K562 (cell line): ENCODE results near the gene CRYBB1. TPM values are rescaled to one million over a fixed set of nuclear protein-coding genes. Genes with fewer than 3 reads are reported as not detected.

Experiments
- BRCA1 ChIP-seq, 2 experiments: fragments of 450-650 bp in 1 of 2; sonication (generic) in 1 of 2; formaldehyde crosslinking in 1 of 2; IDR thresholded peaks; 2 replicates each; pipeline versions ENCODE4 v1.5.0 to v1.6.1; 2017 to 2020; ENCODE audit warnings: mild to moderate bottlenecking in 1 of 2, missing genetic modification reagents in 1 of 2
- KLF10 ChIP-seq: fragments of 250-450 bp; sonication (Bioruptor Pico); IDR thresholded peaks from 2 replicates; pipeline ENCODE4 v1.6.1; 2021; ENCODE audit warnings: matching md5 sums
- NFXL1 ChIP-seq: fragments of 450-650 bp; formaldehyde crosslinking; IDR thresholded peaks from 2 replicates; pipeline ENCODE4 v1.4.0; 2021; ENCODE audit warnings: mild to moderate bottlenecking
- TBL1XR1 ChIP-seq, 2 experiments: IDR thresholded peaks; 2 replicates each; pipeline ENCODE4 v1.6.1; 2012; ENCODE audit warnings: improper control_type of control experiment in 2 of 2, low read length in 2 of 2, mild to moderate bottlenecking in 1 of 2
- ZBTB43 ChIP-seq: sonication (generic); formaldehyde crosslinking; IDR thresholded peaks from 2 replicates; pipeline ENCODE4 v1.8.0; 2023; ENCODE audit warnings: mild to moderate bottlenecking, missing genetic modification reagents
- ZNF507 ChIP-seq: conservative IDR thresholded peaks from 2 replicates; pipeline ENCODE4 v1.6.1; 2017; ENCODE audit warnings: missing genetic modification characterization, missing compliant biosample characterization
- ZNF561 ChIP-seq: fragments of 450-650 bp; formaldehyde crosslinking; conservative IDR thresholded peaks from 2 replicates; pipeline ENCODE4 v1.4.0; 2020; ENCODE audit warnings: mild to moderate bottlenecking, moderate library complexity
- ZNF79 ChIP-seq: fragments of 250-450 bp; sonication (Bioruptor Pico); IDR thresholded peaks from 2 replicates; pipeline ENCODE4 v1.4.0; 2020; ENCODE audit warnings: low read depth, mild to moderate bottlenecking, moderate library complexity
- polyA plus RNA-seq, 8 experiments: library from polyadenylated mRNA; depleted of rRNA in 4 of 8; stranded (reverse) in 5 of 8; unstranded in 3 of 8; fragments of >200 nt; fragmentation: Nextera tagmentation in 2 of 8; fragmentation: Illumina TruSeq in 1 of 8; extraction: Ambion mirVana in 2 of 8; extraction: Trizol in 1 of 8; gene quantifications; 2 replicates each; pipeline versions ENCODE4 v1.2.1 to v1.2.3, GENCODE V29; 2011 to 2014; ENCODE audit warnings: inconsistent platforms in 1 of 8, missing spikeins in 1 of 8
- total RNA-seq, 7 experiments: library from RNA; depleted of rRNA in 6 of 7; stranded (reverse); fragments of >200 nt in 6 of 7; fragmentation: Illumina TruSeq in 2 of 7; extraction: Trizol in 2 of 7; gene quantifications; 2 replicates each; pipeline versions ENCODE4 v1.2.1 to v1.2.3, GENCODE V29; 2011 to 2021; ENCODE audit warnings: low replicate concordance in 1 of 7
- TF ChIP-seq, protein P1 (sequence below): fragments of 450-650 bp; IDR thresholded peaks from 2 replicates; pipeline ENCODE4 v1.6.1; 2018; ENCODE audit not compliant: partially characterized antibody

The CRYBB1 gene
- total and polyA plus RNA-seq, 9 of the 15 experiments (the other 6 are each of a cell fraction or from before 2014, with no cell fraction given), result 0.16 to 0.45 (median 0.33) TPM; not detected in 2

DNA sequence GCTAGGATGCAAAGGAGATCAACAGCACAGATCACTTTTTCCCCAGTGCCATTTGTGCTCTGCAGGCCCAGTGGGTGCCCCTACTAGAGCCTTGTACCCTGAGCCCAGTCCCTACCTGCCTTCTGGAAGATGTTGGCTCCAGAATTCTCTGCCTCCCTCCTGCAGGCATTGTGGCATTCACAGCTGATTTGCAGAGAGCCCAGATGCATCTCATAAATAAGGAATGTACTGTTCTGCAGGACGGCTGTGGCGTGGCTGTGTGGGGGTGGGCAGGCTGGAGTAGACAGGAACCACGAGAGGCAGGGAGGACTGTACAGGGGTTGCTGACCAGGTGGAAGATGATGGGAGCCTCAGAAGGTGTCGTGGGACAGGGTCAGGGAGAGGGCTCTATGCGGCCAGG is 28.3 kb upstream of the CRYBB1 start (continued):
- TF ChIP-seq, protein P1, sequence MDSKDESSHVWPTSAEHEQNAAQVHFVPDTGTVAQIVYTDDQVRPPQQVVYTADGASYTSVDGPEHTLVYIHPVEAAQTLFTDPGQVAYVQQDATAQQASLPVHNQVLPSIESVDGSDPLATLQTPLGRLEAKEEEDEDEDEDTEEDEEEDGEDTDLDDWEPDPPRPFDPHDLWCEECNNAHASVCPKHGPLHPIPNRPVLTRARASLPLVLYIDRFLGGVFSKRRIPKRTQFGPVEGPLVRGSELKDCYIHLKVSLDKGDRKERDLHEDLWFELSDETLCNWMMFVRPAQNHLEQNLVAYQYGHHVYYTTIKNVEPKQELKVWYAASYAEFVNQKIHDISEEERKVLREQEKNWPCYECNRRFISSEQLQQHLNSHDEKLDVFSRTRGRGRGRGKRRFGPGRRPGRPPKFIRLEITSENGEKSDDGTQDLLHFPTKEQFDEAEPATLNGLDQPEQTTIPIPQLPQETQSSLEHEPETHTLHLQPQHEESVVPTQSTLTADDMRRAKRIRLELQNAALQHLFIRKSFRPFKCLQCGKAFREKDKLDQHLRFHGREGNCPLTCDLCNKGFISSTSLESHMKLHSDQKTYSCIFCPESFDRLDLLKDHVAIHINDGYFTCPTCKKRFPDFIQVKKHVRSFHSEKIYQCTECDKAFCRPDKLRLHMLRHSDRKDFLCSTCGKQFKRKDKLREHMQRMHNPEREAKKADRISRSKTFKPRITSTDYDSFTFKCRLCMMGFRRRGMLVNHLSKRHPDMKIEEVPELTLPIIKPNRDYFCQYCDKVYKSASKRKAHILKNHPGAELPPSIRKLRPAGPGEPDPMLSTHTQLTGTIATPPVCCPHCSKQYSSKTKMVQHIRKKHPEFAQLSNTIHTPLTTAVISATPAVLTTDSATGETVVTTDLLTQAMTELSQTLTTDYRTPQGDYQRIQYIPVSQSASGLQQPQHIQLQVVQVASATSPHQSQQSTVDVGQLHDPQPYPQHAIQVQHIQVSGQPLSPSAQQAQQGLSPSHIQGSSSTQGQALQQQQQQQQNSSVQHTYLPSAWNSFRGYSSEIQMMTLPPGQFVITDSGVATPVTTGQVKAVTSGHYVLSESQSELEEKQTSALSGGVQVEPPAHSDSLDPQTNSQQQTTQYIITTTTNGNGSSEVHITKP, result no peak
- TF ChIP-seq ZBTB43 (no peak), ZNF507 (tag) (no peak), ZNF79 (CRISPR knock-in tag) (no peak), ZNF561 (no peak), NFXL1 (CRISPR knock-in tag) (no peak), BRCA1 (IDR thresholded peaks at IDR 0.05) (no peak), BRCA1 (CRISPR knock-in tag; IDR thresholded peaks at IDR 0.05) (no peak), KLF10 (CRISPR knock-in tag) (no peak), TBL1XR1 (IDR thresholded peaks at IDR 0.05; ENCODE audit: low read length in 2 of 2) (no peak)
